ENCODE data around the gene CDC23. TPM values are rescaled to one million over a fixed set of nuclear protein-coding genes. Genes with fewer than 3 reads are reported as not detected.
"Not testable (repeated sequence)": the region's sequence is repeated elsewhere in the genome, so short reads cannot be mapped to it uniquely, and the experiment has no call there.

The CDC23 gene
- total RNA-seq, 4 donors from 2014 or later, result 2.6 to 90.9 (median 12.8) TPM

GRCh38 chr5:138212828-138213160 is 329 bp downstream of the CDC23 start:
- DNase-seq, result peak; percentile 11
- TF ChIP-seq EP300 (IDR thresholded peaks at IDR 0.05; ENCODE audit: low read depth) (no peak), CTCF (IDR thresholded peaks at IDR 0.05) (no peak), POLR2AphosphoS5 (IDR thresholded peaks at IDR 0.05) (no peak), POLR2A (IDR thresholded peaks at IDR 0.05) (no peak)
- intact Hi-C loops (cut with DNase I; ENCODE audit: low total_unique reads), result no loop called here
- no peaks in the 10 kb centered on the region for H3K27me3 ChIP-seq
- in situ Hi-C loops (cut with MboI; ENCODE audit: low pct_ligation_motif_present in 1 of 4, low pct_unique_long_range_greater_than_20kb in 1 of 4, low sequenced_read_pairs in 3 of 4), result no loop called here
- H3K27ac ChIP-seq, result peak overlapping the region; percentile 77 to 88 (median 85)
- peaks cover 12 to 30% (median 18%) of the 10 kb centered on the region in 4 donors for H3K4me1 ChIP-seq
- no peaks in the 10 kb centered on the region for H3K36me3 ChIP-seq
- WGBS, 2 donors (ENCODE audit: low coverage in 1 of 2), result 0% methylated on average over 5 of the region's 8 CpGs; no CpG with 5 or more reads in 1 of the 2 donors
- peak overlapping the region; percentile 87 to 100 (median 98) for H3K4me3 ChIP-seq
- no peaks in the 10 kb centered on the region for H3K9me3 ChIP-seq

GRCh38 chr5:138210985-138211384 is 2.1 kb downstream of the CDC23 start:
- Histone ChIP-seq H3K36me3 (peaks cover 0 to 6% (median 2%) of the 10 kb centered on the region in 4 donors), H3K27ac (no peak overlapping the region), H3K4me1 (peaks cover 12 to 30% (median 18%) of the 10 kb centered on the region in 4 donors), H3K9me3 (no peaks in the 10 kb centered on the region), H3K27me3 (no peaks in the 10 kb centered on the region), H3K4me3 (no peak overlapping the region)
- DNase-seq, result no peak
- intact Hi-C loops (cut with DNase I; ENCODE audit: low total_unique reads), result no loop called here
- WGBS, 2 donors (ENCODE audit: low coverage in 1 of 2), result 80 to 90% methylated on average over 3 of the region's 3 CpGs
- in situ Hi-C loops (cut with MboI; ENCODE audit: low pct_ligation_motif_present in 1 of 4, low pct_unique_long_range_greater_than_20kb in 1 of 4, low sequenced_read_pairs in 3 of 4), result no loop called here
- TF ChIP-seq CTCF (IDR thresholded peaks at IDR 0.05) (no peak), POLR2A (IDR thresholded peaks at IDR 0.05) (no peak), EP300 (IDR thresholded peaks at IDR 0.05; ENCODE audit: low read depth) (no peak), POLR2AphosphoS5 (IDR thresholded peaks at IDR 0.05) (no peak)

- H3K9me3 ChIP-seq; H3K27ac ChIP-seq; intact Hi-C loops (cut with DNase I; ENCODE audit: low total_unique reads); H3K4me3 ChIP-seq; H3K27me3 ChIP-seq; DNase-seq; H3K4me1 ChIP-seq: not testable (repeated sequence)
- in situ Hi-C loops (cut with MboI; ENCODE audit: low pct_ligation_motif_present in 1 of 4, low pct_unique_long_range_greater_than_20kb in 1 of 4, low sequenced_read_pairs in 3 of 4), result loop anchor here in 1 of 4 donors (25.0 kb wide), 2 partner anchors 218 to 343 kb away; partner anchors contain the start of gene ETF1
- peaks cover 0 to 65% (median 24%) of the 10 kb centered on the region in 4 donors for H3K36me3 ChIP-seq
- WGBS, 2 donors (ENCODE audit: low coverage in 1 of 2), result 93 to 100% methylated on average over 7 to 8 of the region's 8 CpGs
Measured at GRCh38 chr5:138193859-138194258, 19.3 kb downstream of the CDC23 start.

- TF ChIP-seq POLR2A (IDR thresholded peaks at IDR 0.05) (no peak), POLR2AphosphoS5 (IDR thresholded peaks at IDR 0.05) (no peak), CTCF (IDR thresholded peaks at IDR 0.05) (no peak), EP300 (IDR thresholded peaks at IDR 0.05; ENCODE audit: low read depth) (no peak)
- Histone ChIP-seq H3K4me3 (no peak overlapping the region), H3K27ac (no peak overlapping the region), H3K4me1 (no peaks in the 10 kb centered on the region), H3K36me3 (peaks cover 0 to 67% (median 24%) of the 10 kb centered on the region in 4 donors), H3K27me3 (no peaks in the 10 kb centered on the region), H3K9me3 (no peaks in the 10 kb centered on the region)
- intact Hi-C loops (cut with DNase I; ENCODE audit: low total_unique reads), result no loop called here
- no peak for DNase-seq
- 92 to 93% methylated on average over 1 to 3 of the region's 3 CpGs for WGBS, 2 donors (ENCODE audit: low coverage in 1 of 2)
- in situ Hi-C loops (cut with MboI; ENCODE audit: low pct_ligation_motif_present in 1 of 4, low pct_unique_long_range_greater_than_20kb in 1 of 4, low sequenced_read_pairs in 3 of 4), result loop anchor here in 1 of 4 donors (25.0 kb wide), 2 partner anchors 219 to 344 kb away; partner anchors contain the start of gene ETF1
Measured at GRCh38 chr5:138192826-138193225, 20.3 kb downstream of the CDC23 start.

- no peak for DNase-seq
- Histone ChIP-seq H3K27me3 (no peaks in the 10 kb centered on the region), H3K9me3 (no peaks in the 10 kb centered on the region), H3K4me3 (no peak overlapping the region), H3K4me1 (no peaks in the 10 kb centered on the region), H3K36me3 (peaks cover 0 to 65% (median 24%) of the 10 kb centered on the region in 4 donors), H3K27ac (no peak overlapping the region)
- in situ Hi-C loops (cut with MboI; ENCODE audit: low pct_ligation_motif_present in 1 of 4, low pct_unique_long_range_greater_than_20kb in 1 of 4, low sequenced_read_pairs in 3 of 4) (loop anchor here in 1 of 4 donors (25.0 kb wide), 2 partner anchors 224 to 349 kb away; partner anchors contain the start of gene ETF1), intact Hi-C loops (cut with DNase I; ENCODE audit: low total_unique reads) (no loop called here)
- 82 to 85% methylated on average over 2 to 3 of the region's 3 CpGs for WGBS, 2 donors (ENCODE audit: low coverage in 1 of 2)
- no peak for TF ChIP-seq CTCF (IDR thresholded peaks at IDR 0.05)
- no peak for TF ChIP-seq POLR2AphosphoS5 (IDR thresholded peaks at IDR 0.05)
Measured at GRCh38 chr5:138188626-138189025, 24.5 kb downstream of the CDC23 start.
